ENCODE measurements around the gene WDFY2.
A peak's percentile ranks its signal among the peaks of the same experiment; 100 is the strongest.

Gene WDFY2

GRCh38 chr13:51800486-51800885 lies 216.2 kb downstream of the WDFY2 start:
- Mint-ChIP-seq H3K9me3 (no peaks in the 10 kb centered on the region), H3K4me3 (no peak overlapping the region), H3K4me1 (peaks cover 38% of the 10 kb centered on the region), H3K27me3 (no peaks in the 10 kb centered on the region), H3K36me3 (no peaks in the 10 kb centered on the region), H3K27ac (peak overlapping the region; percentile 77)

GRCh38 chr13:51801631-51802099 lies 217.4 kb downstream of the WDFY2 start:
- Mint-ChIP-seq H3K36me3 (no peaks in the 10 kb centered on the region), H3K27ac (peak overlapping the region; percentile 91), H3K9me3 (no peaks in the 10 kb centered on the region), H3K4me1 (peaks cover 49% of the 10 kb centered on the region), H3K27me3 (no peaks in the 10 kb centered on the region), H3K4me3 (peak overlapping the region; percentile 96)

- Mint-ChIP-seq H3K4me1 (peaks cover 46% of the 10 kb centered on the region), H3K4me3 (peak overlapping the region; percentile 96), H3K27me3 (no peaks in the 10 kb centered on the region), H3K36me3 (no peaks in the 10 kb centered on the region), H3K9me3 (no peaks in the 10 kb centered on the region), H3K27ac (peak overlapping the region; percentile 98)
Observed at GRCh38 chr13:51802631-51803418, 218.6 kb downstream of the WDFY2 start.

- Mint-ChIP-seq H3K36me3 (peaks cover 2% of the 10 kb centered on the region), H3K4me3 (peak within 1 kb of the TSS; percentile 97), H3K9me3 (no peaks in the 10 kb centered on the region), H3K27me3 (no peaks in the 10 kb centered on the region), H3K4me1 (peaks cover 45% of the 10 kb centered on the region), H3K27ac (peak within 1 kb of the TSS; percentile 98)
Observed at GRCh38 chr13:51803422-51804294, 219.4 kb downstream of the WDFY2 start, which contains the start of gene DHRS12. DHRS12 (minus strand) TSS chr13:51804163; CDS start chr13:51799659, 4,504 bp downstream.

GRCh38 chr13:51804295-51805172 lies 220.3 kb downstream of the WDFY2 start:
- peaks cover 45% of the 10 kb centered on the region for H3K4me1 Mint-ChIP-seq
- H3K27ac Mint-ChIP-seq: peak overlapping the region; percentile 98
- no peaks in the 10 kb centered on the region for H3K27me3 Mint-ChIP-seq
- peaks cover 9% of the 10 kb centered on the region for H3K36me3 Mint-ChIP-seq
- H3K9me3 Mint-ChIP-seq: no peaks in the 10 kb centered on the region
- peak overlapping the region; percentile 97 for H3K4me3 Mint-ChIP-seq

- Mint-ChIP-seq H3K27me3 (no peaks in the 10 kb centered on the region), H3K9me3 (no peaks in the 10 kb centered on the region), H3K27ac (peak overlapping the region; percentile 98), H3K36me3 (peaks cover 9% of the 10 kb centered on the region), H3K4me1 (peaks cover 48% of the 10 kb centered on the region), H3K4me3 (peak overlapping the region; percentile 97)
Observed at GRCh38 chr13:51805313-51805712, 221.1 kb downstream of the WDFY2 start.

- H3K27ac Mint-ChIP-seq: peak overlapping the region; percentile 98
- H3K4me3 Mint-ChIP-seq: peak overlapping the region; percentile 8
- peaks cover 9% of the 10 kb centered on the region for H3K36me3 Mint-ChIP-seq
- no peaks in the 10 kb centered on the region for H3K27me3 Mint-ChIP-seq
- H3K4me1 Mint-ChIP-seq: peaks cover 48% of the 10 kb centered on the region
- H3K9me3 Mint-ChIP-seq: no peaks in the 10 kb centered on the region
Observed at GRCh38 chr13:51805925-51806324, 221.7 kb downstream of the WDFY2 start.

- peaks cover 9% of the 10 kb centered on the region for H3K36me3 Mint-ChIP-seq
- no peaks in the 10 kb centered on the region for H3K9me3 Mint-ChIP-seq
- peaks cover 48% of the 10 kb centered on the region for H3K4me1 Mint-ChIP-seq
- H3K4me3 Mint-ChIP-seq: no peak overlapping the region
- peak overlapping the region; percentile 66 for H3K27ac Mint-ChIP-seq
- no peaks in the 10 kb centered on the region for H3K27me3 Mint-ChIP-seq
Observed at GRCh38 chr13:51806566-51806965, 222.3 kb downstream of the WDFY2 start.

GRCh38 chr13:51807041-51807440 lies 222.8 kb downstream of the WDFY2 start:
- H3K4me3 Mint-ChIP-seq: no peak overlapping the region
- peaks cover 48% of the 10 kb centered on the region for H3K4me1 Mint-ChIP-seq
- H3K36me3 Mint-ChIP-seq: peaks cover 9% of the 10 kb centered on the region

GRCh38 chr13:51808811-51809210 lies 224.5 kb downstream of the WDFY2 start:
- H3K4me3 Mint-ChIP-seq: no peak overlapping the region
- peaks cover 9% of the 10 kb centered on the region for H3K36me3 Mint-ChIP-seq
- peak overlapping the region; percentile 56 for H3K27ac Mint-ChIP-seq
- peaks cover 54% of the 10 kb centered on the region for H3K4me1 Mint-ChIP-seq
- H3K9me3 Mint-ChIP-seq: no peaks in the 10 kb centered on the region
- H3K27me3 Mint-ChIP-seq: no peaks in the 10 kb centered on the region

More at GRCh38 chr13:51807041-51807440, 222.8 kb downstream of the WDFY2 start:
- Mint-ChIP-seq H3K9me3 (no peaks in the 10 kb centered on the region), H3K27me3 (no peaks in the 10 kb centered on the region), H3K27ac (no peak overlapping the region)

- Mint-ChIP-seq H3K27me3 (no peaks in the 10 kb centered on the region), H3K9me3 (no peaks in the 10 kb centered on the region), H3K36me3 (peaks cover 9% of the 10 kb centered on the region), H3K4me3 (no peak overlapping the region), H3K27ac (peak overlapping the region; percentile 93), H3K4me1 (peaks cover 58% of the 10 kb centered on the region)
Observed at GRCh38 chr13:51811046-51811445, 226.8 kb downstream of the WDFY2 start.

- Mint-ChIP-seq H3K9me3 (no peaks in the 10 kb centered on the region), H3K27me3 (no peaks in the 10 kb centered on the region), H3K4me3 (no peak overlapping the region), H3K4me1 (peaks cover 60% of the 10 kb centered on the region), H3K36me3 (peaks cover 10% of the 10 kb centered on the region), H3K27ac (peak overlapping the region; percentile 93)
Observed at GRCh38 chr13:51811920-51812451, 227.7 kb downstream of the WDFY2 start.

GRCh38 chr13:51814071-51814470 lies 229.8 kb downstream of the WDFY2 start:
- no peaks in the 10 kb centered on the region for H3K27me3 Mint-ChIP-seq
- H3K4me1 Mint-ChIP-seq: peaks cover 78% of the 10 kb centered on the region
- H3K36me3 Mint-ChIP-seq: peaks cover 4% of the 10 kb centered on the region
- peak overlapping the region; percentile 24 for H3K4me3 Mint-ChIP-seq
- H3K27ac Mint-ChIP-seq: peak overlapping the region; percentile 87
- no peaks in the 10 kb centered on the region for H3K9me3 Mint-ChIP-seq

GRCh38 chr13:51814825-51815650 lies 230.8 kb downstream of the WDFY2 start:
- Mint-ChIP-seq H3K27ac (peak overlapping the region; percentile 90), H3K4me1 (peaks cover 84% of the 10 kb centered on the region), H3K36me3 (peaks cover 1% of the 10 kb centered on the region), H3K9me3 (no peaks in the 10 kb centered on the region), H3K27me3 (no peaks in the 10 kb centered on the region), H3K4me3 (peak overlapping the region; percentile 75)

All from activated naive CD4-positive, alpha-beta T cell treated with anti-CD3 and anti-CD28 coated beads, Interleukin-2, amount 50 U/mL, for 24 hours (primary cell).